GM19324 (cell line): Measurements from ENCODE around the gene SYNE2.

Source experiments
- ATAC-seq: cut with Tn5 transposase; IDR thresholded peaks from one replicate; pipeline ENCODE4 v1.9.1; 2021; ENCODE audit warnings: mild to moderate bottlenecking, moderate library complexity; ENCODE audit not compliant: unreplicated experiment, low FRiP score

The SYNE2 gene

DNA sequence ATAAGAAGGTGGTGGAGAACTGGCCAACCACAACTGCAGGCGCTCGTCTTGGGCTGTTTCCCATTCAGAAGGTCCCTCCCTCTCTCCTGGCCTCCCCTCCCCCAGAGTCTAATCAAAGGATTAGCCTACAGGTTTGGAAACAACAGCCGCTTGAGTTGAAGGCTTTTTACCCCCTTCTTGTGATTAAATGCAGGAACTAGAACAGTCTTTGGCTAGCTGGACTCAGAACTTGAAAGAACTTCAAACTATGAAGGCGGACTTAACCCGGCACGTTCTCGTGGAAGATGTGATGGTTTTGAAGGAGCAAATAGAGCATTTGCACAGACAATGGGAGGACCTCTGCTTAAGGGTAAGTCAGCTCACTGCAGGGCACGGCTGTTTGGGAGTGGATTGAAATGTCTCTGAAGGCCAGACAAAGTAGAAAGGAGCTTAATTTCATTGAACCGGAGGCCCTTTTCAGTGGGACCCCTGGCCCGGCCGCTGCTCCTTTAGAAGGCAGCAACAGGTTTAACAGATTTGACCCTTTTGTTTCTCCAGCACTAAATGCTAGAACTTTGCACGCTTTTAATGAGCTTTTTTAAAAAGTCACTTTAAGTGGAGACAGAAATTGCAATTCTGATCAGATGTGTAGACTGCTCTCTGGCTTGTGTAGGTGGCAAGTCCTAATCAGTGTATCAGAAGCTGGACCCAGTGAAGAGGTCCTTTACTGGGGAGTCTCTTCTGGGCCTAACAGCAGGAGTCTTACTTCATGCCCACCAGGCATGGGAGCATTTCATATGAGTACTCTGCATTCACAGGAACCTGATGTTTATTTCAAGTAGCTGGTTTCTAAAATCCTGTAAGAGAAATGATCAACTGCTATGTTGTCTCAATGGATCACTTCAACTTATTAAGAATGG lies 333.7 kb downstream of the SYNE2 start:
- ATAC-seq, result no peak

DNA sequence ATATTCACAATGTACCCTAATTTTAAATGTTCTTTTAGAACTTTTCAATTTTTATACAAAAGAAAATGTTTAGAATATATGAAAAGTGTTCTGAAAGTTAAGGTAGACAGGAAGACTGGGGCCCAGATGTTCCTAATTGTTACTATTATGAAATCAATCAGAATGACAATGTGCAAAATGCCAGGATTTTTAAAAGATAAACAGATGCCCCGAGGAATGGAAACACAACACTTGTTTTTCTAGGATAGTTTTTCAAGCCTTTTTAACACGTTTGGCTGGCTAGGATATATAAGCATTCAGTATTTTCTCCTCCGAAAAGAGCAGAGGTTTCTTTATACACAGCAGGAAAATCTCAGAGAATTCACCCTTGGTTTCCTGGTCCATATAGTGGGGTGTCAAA lies 334.5 kb downstream of the SYNE2 start:
- no peak for ATAC-seq

GRCh38 chr14:64190974-64191502 lies 338.2 kb downstream of the SYNE2 start:
- ATAC-seq, result no peak

DNA sequence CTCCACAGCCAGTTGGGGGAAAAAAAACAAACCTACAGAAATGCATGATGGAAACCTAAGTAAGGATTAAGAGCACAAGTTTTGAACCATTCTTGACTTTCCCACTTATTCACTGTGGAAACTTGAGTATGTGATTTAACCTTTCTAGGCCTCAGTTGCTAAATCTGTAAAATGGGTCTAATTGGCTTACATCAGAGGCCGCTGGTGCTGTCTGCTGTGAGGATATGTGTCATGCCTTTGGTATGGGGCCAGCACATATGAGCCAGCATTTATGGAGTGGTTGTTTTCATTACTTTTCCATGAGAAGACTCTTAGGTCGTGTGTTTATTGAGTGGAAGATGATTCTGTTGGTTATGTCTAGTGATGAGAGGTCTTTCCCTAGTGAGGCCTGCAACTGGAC lies 339.0 kb downstream of the SYNE2 start:
- ATAC-seq, result no peak

- no peak for ATAC-seq
These were observed 341.0 kb downstream of the SYNE2 start for GRCh38 chr14:64193821-64194220.

DNA sequence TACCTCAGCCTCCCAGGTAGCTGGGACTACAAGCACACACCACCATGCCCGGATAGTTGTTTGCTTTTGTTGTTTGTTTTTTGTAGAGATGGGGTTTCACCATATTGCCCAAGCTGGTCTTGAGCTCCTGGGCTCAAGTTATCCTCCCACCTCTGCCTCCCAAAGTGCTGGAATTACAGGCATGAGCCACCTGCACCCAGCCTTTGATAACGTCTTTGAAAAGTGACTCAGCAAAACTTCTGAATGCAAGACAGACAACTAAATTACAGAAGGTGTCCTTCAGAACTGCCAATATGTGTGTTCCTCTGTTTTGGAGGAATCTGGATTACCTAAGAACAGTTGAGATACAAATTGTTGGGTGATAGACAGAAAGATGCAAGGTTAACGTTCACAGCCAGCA lies 341.6 kb downstream of the SYNE2 start:
- no peak for ATAC-seq

- no peak for ATAC-seq
These were observed 342.4 kb downstream of the SYNE2 start for GRCh38 chr14:64195199-64195598.

GRCh38 chr14:64196056-64196455 lies 343.3 kb downstream of the SYNE2 start:
- no peak for ATAC-seq

DNA sequence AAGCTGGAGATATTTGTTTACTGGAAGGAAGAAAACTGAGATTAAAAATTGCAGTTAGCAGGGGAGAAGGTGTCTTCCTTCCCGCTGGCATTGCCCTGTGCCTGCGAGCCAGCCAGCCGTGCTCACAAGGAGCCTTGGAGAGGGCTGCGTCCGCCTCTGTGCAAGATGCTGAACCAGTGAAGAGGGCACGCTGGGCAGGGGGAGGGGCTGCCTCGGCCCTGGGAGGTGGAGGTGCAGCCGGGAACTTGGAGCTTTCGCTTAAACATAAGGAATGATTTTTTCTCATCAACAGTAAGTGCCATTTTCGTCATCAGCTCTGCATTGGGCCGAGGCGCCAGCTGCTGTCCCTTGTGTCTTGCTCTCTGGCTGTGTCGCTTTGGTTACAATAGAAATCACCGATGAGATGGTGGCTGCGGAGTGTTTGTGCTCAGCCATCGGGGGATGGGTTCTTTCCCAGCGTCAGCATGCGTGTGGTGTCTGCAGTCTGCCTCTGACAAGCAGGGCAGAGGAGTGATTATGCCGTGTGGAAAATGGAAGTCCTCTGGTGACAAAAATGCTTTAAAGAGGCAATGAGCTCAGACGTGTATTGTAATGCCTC lies 344.1 kb downstream of the SYNE2 start:
- no peak for ATAC-seq

DNA sequence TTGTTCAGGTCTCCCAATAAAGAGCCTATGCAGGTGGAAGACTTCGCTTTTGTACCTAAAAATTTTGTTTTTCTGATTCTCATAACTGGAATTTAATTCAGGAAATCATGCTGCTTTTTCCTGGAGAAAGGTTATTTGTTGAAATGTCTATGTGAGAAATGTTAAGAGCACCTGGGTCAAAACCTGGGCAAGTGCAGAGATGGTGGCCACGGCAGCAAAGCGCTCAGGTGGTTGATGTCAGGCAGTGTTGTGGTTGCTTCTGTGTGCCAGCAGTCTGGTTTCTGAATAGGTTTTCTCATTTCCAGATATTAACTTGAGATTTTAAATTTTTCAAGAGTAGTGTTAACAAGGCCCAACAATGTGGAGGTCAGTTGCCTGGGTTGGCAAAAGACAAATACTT lies 345.2 kb downstream of the SYNE2 start:
- ATAC-seq, result no peak

DNA sequence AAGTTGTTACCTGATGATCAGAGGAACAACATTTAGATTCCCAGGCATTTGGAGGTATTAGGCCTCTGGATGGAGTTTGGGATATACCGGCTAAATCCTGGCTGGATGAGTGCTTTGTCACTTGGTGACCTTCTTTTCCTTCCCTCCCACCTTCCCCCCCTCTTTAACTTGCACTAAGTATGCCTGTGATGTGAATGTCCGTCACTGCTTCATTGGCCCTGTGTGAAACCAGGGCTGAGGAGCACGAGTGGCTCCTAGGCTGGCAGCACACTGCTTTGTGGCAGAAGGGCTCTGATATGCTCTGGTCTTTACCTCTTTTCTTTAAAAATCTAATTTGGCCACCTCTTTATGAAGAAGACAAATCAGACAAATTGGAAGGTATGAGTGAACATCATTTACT lies 345.7 kb downstream of the SYNE2 start:
- ATAC-seq, result no peak

- no peak for ATAC-seq
These were observed 347.4 kb downstream of the SYNE2 start for GRCh38 chr14:64200170-64200569.

DNA sequence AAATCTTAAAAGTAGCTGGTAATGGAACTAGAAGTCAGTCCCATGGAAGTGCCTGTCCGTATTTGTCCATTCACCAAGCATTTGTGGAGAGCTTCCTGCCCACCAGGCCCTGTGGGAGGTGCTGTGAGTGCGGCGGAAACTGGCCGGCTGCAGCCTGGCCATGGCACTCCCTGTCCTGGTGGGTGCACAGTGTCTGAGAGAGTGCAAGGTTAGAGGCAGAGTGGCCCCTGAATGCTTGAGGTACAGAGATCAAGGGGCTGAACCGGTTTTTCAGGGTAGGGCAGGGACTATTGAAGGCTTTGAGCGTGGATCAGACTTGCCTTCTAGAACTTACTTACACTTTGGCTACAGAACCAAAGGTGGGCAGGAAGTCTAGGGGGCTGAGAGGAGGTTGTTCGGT lies 348.5 kb downstream of the SYNE2 start:
- ATAC-seq, result no peak

DNA sequence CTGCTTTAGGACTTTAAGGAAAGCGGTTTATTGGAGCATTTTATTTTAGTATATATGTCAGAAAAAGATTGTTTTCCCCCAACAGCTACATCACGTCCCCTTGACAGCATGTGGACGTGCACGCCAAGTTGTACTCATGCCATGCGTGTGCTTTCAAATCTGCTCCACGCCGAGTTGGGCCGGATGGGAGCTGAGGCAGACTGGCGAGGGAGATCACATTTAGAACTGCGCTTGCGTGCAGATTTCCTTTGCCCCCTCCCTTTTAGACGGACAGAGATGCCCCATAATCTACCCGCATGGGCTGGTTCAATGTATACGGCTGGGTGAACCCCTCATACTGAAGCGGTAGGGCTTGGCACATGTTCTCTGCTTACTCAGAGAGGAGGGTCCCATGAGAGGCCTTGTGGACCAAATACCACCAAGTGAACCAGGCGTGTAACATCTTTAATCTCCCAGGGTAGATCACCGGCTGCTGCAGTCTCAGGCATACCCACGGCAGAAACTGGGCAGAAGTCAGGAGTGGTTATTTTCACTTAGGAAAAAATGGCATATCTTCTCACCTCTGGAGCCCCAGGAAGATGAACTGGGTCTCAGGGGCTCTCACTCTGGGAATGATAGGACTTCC lies 349.2 kb downstream of the SYNE2 start:
- ATAC-seq, result no peak

- ATAC-seq, result no peak
These were observed 349.9 kb downstream of the SYNE2 start for GRCh38 chr14:64202716-64203115.

DNA sequence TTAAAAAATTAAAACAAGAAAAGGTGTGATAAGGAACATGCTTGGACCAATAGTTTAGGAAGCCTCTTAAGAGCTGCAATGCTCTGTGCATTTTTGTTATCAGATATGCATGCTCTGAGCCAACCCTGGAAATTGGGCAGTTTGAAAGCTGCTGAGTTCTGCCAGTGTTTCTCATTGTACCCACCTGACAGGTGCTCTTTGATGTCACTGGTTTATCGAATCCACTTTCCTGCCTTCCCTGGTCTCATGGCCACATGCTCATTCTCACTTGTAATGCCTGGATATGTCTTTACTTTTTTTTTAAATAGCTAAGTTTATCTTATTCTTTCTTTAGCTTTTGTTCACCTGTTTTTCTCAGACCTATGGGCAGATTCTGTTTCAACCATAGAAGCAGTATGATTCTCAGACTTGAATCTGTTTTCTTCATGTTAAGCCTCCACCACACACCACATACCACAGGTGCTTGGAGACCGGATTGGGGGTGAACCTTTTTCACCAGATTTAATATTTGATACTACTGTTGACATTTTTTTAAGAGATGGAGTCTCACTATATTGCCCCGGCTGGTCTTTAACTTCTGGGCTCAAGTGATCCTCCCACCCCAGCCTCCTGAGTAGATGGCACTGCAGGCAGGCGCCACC lies 350.7 kb downstream of the SYNE2 start:
- no peak for ATAC-seq

GRCh38 chr14:64208261-64208660 lies 355.5 kb downstream of the SYNE2 start:
- no peak for ATAC-seq

- ATAC-seq, result no peak
These were observed 356.2 kb downstream of the SYNE2 start for GRCh38 chr14:64208981-64209380.

DNA sequence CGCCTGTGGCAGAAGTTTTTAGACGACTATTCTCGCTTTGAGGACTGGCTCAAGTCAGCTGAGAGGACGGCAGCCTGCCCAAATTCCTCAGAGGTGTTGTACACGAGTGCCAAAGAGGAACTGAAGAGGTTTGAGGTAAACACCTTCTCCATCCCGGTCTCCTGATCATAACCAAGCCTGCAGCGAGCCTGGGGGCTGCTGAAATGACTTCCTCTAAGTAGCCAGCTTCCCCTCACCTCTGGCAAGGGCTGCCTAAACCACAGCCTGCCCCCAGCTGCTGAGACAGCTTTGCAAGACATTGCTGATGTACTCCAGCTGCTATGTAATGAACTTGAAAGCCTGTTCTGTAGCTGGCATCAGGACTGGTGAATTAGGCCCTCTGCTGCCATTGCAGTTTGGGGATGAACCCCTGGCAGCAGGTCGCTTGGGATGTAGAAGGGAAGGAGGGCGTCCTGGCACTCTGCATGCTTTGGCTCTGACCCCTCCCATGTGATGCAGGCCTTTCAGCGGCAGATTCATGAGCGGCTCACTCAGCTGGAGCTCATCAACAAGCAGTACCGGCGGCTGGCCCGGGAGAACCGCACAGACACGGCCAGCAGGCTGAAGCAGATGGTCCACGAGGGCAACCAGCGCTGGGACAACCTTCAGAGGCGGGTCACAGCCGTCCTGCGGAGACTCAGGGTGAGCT lies 356.8 kb downstream of the SYNE2 start:
- no peak for ATAC-seq

GRCh38 chr14:64210216-64210615 lies 357.4 kb downstream of the SYNE2 start:
- no peak for ATAC-seq
